GM21381 (cell line): ENCODE measurements around the gene METTL22.
"Not testable (repeated sequence)": the region's sequence is repeated elsewhere in the genome, so short reads cannot be mapped to it uniquely, and the experiment has no call there.

ENCODE experiments used
- ATAC-seq: cut with Tn5 transposase; IDR thresholded peaks from one replicate; pipeline ENCODE4 v1.9.1; 2021; ENCODE audit warnings: mild to moderate bottlenecking, moderate library complexity; ENCODE audit not compliant: unreplicated experiment

Gene METTL22

DNA sequence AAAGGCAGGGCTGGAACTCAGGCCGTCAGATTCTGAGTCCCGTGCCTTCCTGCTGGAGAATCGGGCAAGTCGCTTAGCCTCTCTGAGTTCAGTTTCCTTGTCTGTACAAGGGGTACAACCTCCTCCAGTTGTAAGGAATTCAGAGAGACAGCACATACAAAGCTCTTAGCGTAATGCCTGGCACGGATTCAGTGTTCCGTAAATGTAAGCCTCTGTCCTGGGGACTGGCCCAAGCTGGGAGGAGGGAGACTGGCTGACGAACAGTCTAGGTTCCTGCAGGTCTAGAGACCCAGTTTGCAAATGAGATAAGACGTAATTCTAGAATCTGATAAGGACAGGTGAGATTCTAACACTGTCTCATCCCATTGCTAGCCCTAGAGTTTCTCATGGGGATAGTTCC is 9.9 kb downstream of the METTL22 start:
- ATAC-seq: no peak

DNA sequence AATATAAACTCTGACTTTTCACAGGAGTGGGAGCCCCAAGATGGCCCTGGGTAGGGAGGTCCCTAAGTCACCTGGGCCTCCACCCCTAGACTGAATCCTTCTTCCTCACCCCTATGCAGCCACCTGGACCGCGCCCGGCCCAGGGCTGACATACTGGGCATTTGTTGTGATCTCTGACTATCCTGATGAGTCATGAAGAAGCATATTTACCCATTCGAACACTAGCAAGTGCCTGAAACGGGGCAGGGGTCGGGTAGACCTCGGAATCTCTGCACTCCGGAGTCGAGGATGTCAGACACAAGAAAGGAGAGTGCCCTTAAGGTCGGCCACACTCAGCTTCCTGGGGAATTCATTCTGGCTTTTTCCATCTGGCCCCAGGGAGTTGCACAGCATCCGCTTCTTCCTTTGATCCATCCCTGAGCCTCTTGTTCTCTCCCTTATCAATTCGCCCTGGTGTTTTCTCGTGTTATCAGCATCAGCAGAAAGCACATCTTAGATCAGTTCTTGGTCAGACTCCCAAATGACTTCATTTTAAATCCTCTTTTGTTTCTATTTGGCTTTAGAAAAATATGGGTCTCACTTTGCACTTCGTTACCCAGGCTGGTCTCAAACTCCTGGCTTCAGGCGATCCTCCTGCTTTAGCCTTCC is 10.4 kb downstream of the METTL22 start:
- ATAC-seq: no peak

DNA sequence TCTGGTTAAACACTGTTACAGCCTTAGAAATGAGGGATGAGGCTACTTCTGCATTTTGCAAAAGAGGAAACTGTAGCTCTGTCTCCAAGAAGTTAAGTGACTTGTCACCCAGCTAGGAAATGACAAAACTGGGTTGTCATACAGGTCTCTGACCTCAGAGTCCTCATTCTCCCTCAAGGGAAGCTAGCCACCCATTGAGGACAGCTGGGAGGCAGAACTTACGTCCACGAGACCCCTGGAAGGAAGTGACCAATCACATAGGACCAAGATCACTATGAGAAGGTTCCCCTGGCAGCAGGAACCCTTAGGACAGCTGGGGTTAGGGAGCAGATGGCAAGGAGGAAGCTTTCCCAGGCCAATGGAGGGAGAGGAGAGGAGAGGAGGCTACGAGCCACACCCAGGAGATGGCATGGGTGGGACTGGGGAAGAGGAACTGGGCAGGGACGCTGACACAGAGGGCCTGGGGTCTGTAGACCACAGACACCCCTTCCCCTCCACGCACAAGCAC is 11.2 kb downstream of the METTL22 start:
- ATAC-seq: no peak

GRCh38 chr16:8634991-8635736 is 13.7 kb downstream of the METTL22 start:
- ATAC-seq: no peak

GRCh38 chr16:8639694-8640093 is 18.2 kb downstream of the METTL22 start:
- ATAC-seq: no peak

GRCh38 chr16:8641671-8642070 is 20.2 kb downstream of the METTL22 start:
- ATAC-seq: no peak

DNA sequence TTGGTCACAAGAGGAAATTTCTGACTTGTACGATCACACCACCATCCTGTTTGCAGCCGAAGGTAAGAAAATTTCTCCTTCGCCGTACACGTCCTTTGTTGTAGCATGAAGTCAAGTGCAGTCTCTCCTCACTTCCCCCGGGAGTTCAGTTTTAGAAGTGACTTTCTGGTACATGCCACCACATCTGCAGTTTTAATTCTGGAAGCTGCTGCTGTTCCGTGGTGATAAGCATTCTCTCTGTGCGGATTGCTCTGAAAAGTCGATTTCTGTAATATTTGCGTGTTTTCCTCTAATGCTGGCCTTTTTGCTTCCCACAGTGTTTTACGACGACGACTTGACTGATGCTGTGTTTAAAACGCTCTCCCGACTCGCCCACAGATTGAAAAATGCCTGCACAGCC is 20.6 kb downstream of the METTL22 start:
- ATAC-seq: no peak

GRCh38 chr16:8644211-8645140 is 23.0 kb downstream of the METTL22 start:
- ATAC-seq: no peak

- no peak for ATAC-seq
Measured at GRCh38 chr16:8645141-8645521, 23.6 kb downstream of the METTL22 start.

DNA sequence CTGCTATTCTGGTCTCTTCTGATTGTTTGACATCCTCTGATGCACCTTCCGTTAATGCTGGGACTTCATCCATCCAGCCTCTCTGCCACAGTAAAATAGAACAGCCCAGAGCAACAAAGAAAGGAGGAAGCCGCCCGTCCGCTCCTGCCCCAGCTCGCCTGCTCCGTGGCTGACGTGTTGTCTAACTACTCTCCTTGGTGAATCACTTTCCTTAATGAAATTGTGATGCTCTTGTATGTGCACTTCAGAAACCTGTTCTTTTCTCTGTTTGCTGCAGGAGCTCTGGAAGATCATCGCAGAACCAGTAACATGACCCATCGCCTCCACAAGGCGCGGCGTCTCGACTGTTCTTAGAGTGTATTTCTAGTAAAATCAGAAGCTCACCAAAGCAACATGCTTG is 24.3 kb downstream of the METTL22 start:
- ATAC-seq: no peak

- ATAC-seq: no peak
Measured at GRCh38 chr16:8646326-8647053, 25.0 kb downstream of the METTL22 start.

- no peak for ATAC-seq
Measured at GRCh38 chr16:8647721-8648318, 26.3 kb downstream of the METTL22 start.

DNA sequence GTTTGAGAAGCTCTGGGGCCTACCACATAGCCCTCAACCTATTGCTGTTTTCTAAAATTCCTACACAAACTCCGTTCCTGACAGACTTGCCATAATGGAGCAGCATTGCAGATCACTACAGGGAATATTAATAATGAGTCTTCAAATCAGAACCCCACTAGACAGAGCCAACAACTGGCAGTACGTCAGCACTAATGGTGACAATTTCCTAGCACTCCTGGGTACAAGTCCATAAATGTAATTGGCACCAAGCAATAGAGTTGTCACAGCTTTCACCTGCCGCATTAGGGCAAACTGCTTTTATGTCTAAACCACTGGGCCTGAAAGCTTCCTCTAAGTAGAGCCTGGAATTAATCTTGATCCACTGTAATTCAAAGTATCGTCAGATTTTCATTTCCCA is 27.4 kb downstream of the METTL22 start:
- ATAC-seq: no peak

- no peak for ATAC-seq
Measured at GRCh38 chr16:8649829-8650554, 28.5 kb downstream of the METTL22 start.

- not testable (repeated sequence) for ATAC-seq
Measured at GRCh38 chr16:8651958-8652357, 30.5 kb downstream of the METTL22 start.

DNA sequence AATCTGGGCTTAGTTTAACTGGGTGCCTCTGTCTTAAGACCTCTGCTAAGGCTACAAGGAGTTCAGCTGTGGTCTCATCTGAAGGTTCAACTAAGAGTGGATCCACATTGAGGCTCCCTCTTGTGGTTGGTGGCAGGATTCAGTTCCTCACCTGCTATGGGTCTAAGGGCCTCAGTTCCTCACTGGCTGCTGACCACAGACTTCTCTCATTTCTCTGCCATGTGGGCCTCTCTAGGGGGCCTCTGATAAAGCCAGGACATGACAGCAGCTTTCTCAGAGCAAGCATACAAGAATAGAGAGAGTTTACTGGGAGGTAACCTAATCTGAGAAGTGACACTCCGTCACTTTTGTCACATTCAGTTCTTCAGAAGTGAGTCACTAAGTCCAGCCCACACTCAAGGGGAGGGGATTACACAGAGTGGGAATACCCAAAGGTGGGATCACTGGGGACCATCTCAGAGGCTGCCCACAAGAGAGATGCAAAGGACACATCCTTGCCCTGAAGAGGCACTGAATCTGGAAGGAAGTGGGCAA is 33.8 kb downstream of the METTL22 start:
- peak; percentile 83 for ATAC-seq

DNA sequence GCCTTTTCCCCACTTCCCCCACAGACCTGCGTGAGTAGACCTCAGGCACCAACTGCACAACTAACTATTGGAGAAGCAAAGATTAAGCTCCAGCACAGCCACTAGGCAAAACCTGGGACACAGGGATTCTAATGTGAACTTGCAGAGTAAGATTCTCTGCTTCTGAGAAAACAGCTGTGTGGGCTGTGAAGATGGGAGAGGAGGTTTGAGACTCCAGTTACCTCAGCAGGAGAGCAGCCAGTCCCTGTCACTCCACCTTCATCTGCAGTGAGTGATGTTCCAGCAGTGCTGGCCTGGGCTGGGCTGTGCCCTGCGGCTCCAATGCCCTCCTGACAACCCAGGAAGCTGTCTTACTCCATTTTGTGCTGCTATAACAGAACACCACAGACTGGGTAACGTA is 34.9 kb downstream of the METTL22 start:
- no peak for ATAC-seq

- no peak for ATAC-seq
Measured at GRCh38 chr16:8660841-8661301, 39.4 kb downstream of the METTL22 start.

DNA sequence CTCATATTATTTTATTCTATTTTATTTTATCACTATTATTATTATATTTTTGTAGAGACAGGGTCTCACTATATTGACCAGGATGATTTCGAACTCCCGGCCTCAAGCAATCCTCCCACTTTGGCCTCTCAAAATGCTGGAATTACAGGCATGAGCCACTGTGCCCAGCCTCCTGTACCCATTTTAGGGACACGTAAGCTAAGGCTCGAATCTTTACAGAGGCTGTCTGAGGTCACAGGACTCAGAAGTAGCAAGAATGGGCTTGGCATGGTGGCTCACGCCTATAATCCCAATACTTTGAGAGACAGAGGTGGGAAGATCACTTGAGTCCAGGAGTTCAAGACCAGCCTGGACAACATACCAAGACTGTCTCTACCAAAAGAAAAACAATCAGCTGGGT is 40.2 kb downstream of the METTL22 start:
- ATAC-seq: no peak
